Keratinocyte (primary cell): Measurements from ENCODE around the gene SORBS1. TPM values are rescaled to one million over a fixed set of nuclear protein-coding genes. Genes with fewer than 3 reads are reported as not detected.

Experiments
- DNase-seq: peaks from one replicate; pipeline ENCODE4 v3.0.0-alpha.2; 2011; ENCODE audit warnings: low read depth, missing footprints, low spot score
- FAIRE-seq: peaks from 2 replicates; lab custom pipeline; 2011; peaks lifted over from hg19 to GRCh38; lab: Jason Lieb, UNC
- H2AFZ ChIP-seq: 2 replicates; pipeline ENCODE4 v1.6.0; 2012; ENCODE audit warnings: low read length, control low read depth, inconsistent platforms; ENCODE audit not compliant: control insufficient read depth
- H3K27ac ChIP-seq: 2 replicates; pipeline ENCODE4 v1.5.1; 2011; ENCODE audit warnings: low read length; ENCODE audit not compliant: control insufficient read depth, insufficient read depth
- H3K27me3 ChIP-seq: 3 replicates; pipeline ENCODE4 v1.6.0; 2011; ENCODE audit warnings: low read length; ENCODE audit not compliant: control insufficient read depth, insufficient read depth; ENCODE audit errors: extremely low read depth
- H3K36me3 ChIP-seq, 2 experiments: 2 replicates in 1 of 2; 3 replicates in 1 of 2; pipeline ENCODE4 v1.5.1; 2011; ENCODE audit warnings: low read length in 2 of 2, mild to moderate bottlenecking in 1 of 2; ENCODE audit not compliant: control insufficient read depth in 2 of 2, insufficient read depth in 2 of 2; ENCODE audit errors: extremely low read depth in 1 of 2
- H3K4me1 ChIP-seq: 3 replicates; pipeline ENCODE4 v1.5.1; 2011; ENCODE audit warnings: low read length; ENCODE audit not compliant: control insufficient read depth, insufficient read depth; ENCODE audit errors: extremely low read depth
- H3K4me2 ChIP-seq: 3 replicates; pipeline ENCODE4 v1.6.0; 2011; ENCODE audit warnings: low read depth, low read length; ENCODE audit not compliant: control insufficient read depth, insufficient read depth; ENCODE audit errors: extremely low read depth
- H3K4me3 ChIP-seq, 3 experiments: fragments of 200-600 bp in 1 of 3; sonication (generic) in 1 of 3; 2 replicates in 2 of 3; 3 replicates in 1 of 3; pipeline ENCODE4 v1.5.1; 2011 to 2016; ENCODE audit warnings: low read length in 3 of 3, mild to moderate bottlenecking in 3 of 3, control low read depth in 2 of 3, inconsistent platforms in 1 of 3, low read depth in 1 of 3, mixed read lengths in 1 of 3, mixed run types in 1 of 3, moderate library complexity in 1 of 3; ENCODE audit not compliant: control insufficient read depth in 2 of 3, insufficient read depth in 2 of 3; ENCODE audit errors: extremely low read depth in 1 of 3
- H3K79me2 ChIP-seq: 2 replicates; pipeline ENCODE4 v1.6.0; 2012; ENCODE audit warnings: low read length; ENCODE audit not compliant: control insufficient read depth, insufficient read depth
- H3K9ac ChIP-seq: 3 replicates; pipeline ENCODE4 v1.6.0; 2011; ENCODE audit warnings: low read length; ENCODE audit not compliant: control insufficient read depth, insufficient read depth; ENCODE audit errors: extremely low read depth
- H3K9me1 ChIP-seq: 3 replicates; pipeline ENCODE4 v1.6.0; 2011; ENCODE audit warnings: low read length; ENCODE audit not compliant: control insufficient read depth, insufficient read depth; ENCODE audit errors: extremely low read depth
- H3K9me3 ChIP-seq: 2 replicates; pipeline ENCODE4 v1.5.1; 2012; ENCODE audit warnings: low read depth, low read length; ENCODE audit not compliant: control insufficient read depth
- H4K20me1 ChIP-seq: 3 replicates; pipeline ENCODE4 v1.6.0; 2011; ENCODE audit warnings: low read length; ENCODE audit not compliant: control insufficient read depth, insufficient read depth; ENCODE audit errors: extremely low read depth
- CTCF ChIP-seq, 3 experiments: IDR thresholded peaks in 1 of 3; conservative IDR thresholded peaks in 1 of 3; optimal IDR thresholded peaks in 1 of 3; 2 replicates in 2 of 3; 3 replicates in 1 of 3; pipeline versions ENCODE3 to v1.5.1; 2011; ENCODE audit warnings: low read length in 3 of 3, mild to moderate bottlenecking in 3 of 3, moderate library complexity in 2 of 3, control low read depth in 1 of 3, inconsistent platforms in 1 of 3; ENCODE audit not compliant: insufficient read depth in 2 of 3; ENCODE audit errors: extremely low read depth in 1 of 3
- EZH2 ChIP-seq: IDR thresholded peaks from one replicate; pipeline ENCODE4 v1.6.1; 2012; ENCODE audit warnings: inconsistent platforms, mild to moderate bottlenecking, low read length, moderate library complexity
- dilution Hi-C: fragments of 300-500 bp; cut with MboI; formaldehyde crosslinking; loops from one replicate; pipeline ENCODE4 v1.7.0; 2020; ENCODE audit warnings: low sequenced_read_pairs; ENCODE audit not compliant: extremely low pct_ligation_motif_present
- polyA plus RNA-seq, 5 experiments: library from polyadenylated mRNA; depleted of rRNA in 3 of 5; stranded (reverse) in 3 of 5; stranded (forward) in 1 of 5; unstranded in 1 of 5; fragments of >200 nt; gene quantifications; 1 replicate in 1 of 5; 2 replicates in 3 of 5; 3 replicates in 1 of 5; pipeline versions ENCODE4 v1.2.1 to v1.2.3, GENCODE V29; 2011 to 2012; ENCODE audit warnings: missing spikeins in 2 of 5, low read depth in 1 of 5, low replicate concordance in 1 of 5

The SORBS1 gene
- polyA plus RNA-seq, 1 donor (not counting 4 experiments of a cell fraction or from before 2014, with no cell fraction given), result 0.42 TPM

GRCh38 chr10:95569368-95569767 lies 8.2 kb upstream of the SORBS1 start:
- Histone ChIP-seq H3K9me3 (no peaks in the 10 kb centered on the region), H3K27me3 (no peaks in the 10 kb centered on the region), H3K4me3 (no peak overlapping the region), H3K27ac (no peak overlapping the region), H3K9ac (no peak overlapping the region), H4K20me1 (no peaks in the 10 kb centered on the region), H2AFZ (no peak overlapping the region), H3K36me3 (no peaks in the 10 kb centered on the region), H3K79me2 (no peaks in the 10 kb centered on the region), H3K4me2 (no peak overlapping the region), H3K4me1 (no peaks in the 10 kb centered on the region), H3K9me1 (no peaks in the 10 kb centered on the region)
- TF ChIP-seq EZH2 (no peak), CTCF (optimal IDR thresholded peaks at IDR 0.05 in 1 of 3, IDR thresholded peaks at IDR 0.05 in 1 of 3, conservative IDR thresholded peaks at IDR 0.05 in 1 of 3; ENCODE audit: extremely low read depth in 1 of 3, insufficient read depth in 2 of 3, low read length in 3 of 3) (no peak)
- dilution Hi-C loops, result no loop called here
- FAIRE-seq (no peak), DNase-seq (no peak)

- H3K27ac ChIP-seq, result no peak overlapping the region
- no peak for DNase-seq
- no peaks in the 10 kb centered on the region for H3K36me3 ChIP-seq
Observed at GRCh38 chr10:95567903-95568630, 6.9 kb upstream of the SORBS1 start.

More at GRCh38 chr10:95567903-95568630, 6.9 kb upstream of the SORBS1 start:
- no peak for FAIRE-seq
- H3K27me3 ChIP-seq, result no peaks in the 10 kb centered on the region
- no peak overlapping the region for H2AFZ ChIP-seq
- no peak for TF ChIP-seq CTCF (optimal IDR thresholded peaks at IDR 0.05 in 1 of 3, IDR thresholded peaks at IDR 0.05 in 1 of 3, conservative IDR thresholded peaks at IDR 0.05 in 1 of 3; ENCODE audit: extremely low read depth in 1 of 3, insufficient read depth in 2 of 3, low read length in 3 of 3)
- TF ChIP-seq EZH2, result no peak
- no peak overlapping the region for H3K4me3 ChIP-seq
- no peak overlapping the region for H3K9ac ChIP-seq
- no peaks in the 10 kb centered on the region for H3K9me1 ChIP-seq
- H3K4me2 ChIP-seq, result no peak overlapping the region
- no peaks in the 10 kb centered on the region for H3K9me3 ChIP-seq
- no peaks in the 10 kb centered on the region for H3K4me1 ChIP-seq
- H4K20me1 ChIP-seq, result no peaks in the 10 kb centered on the region
- H3K79me2 ChIP-seq, result no peaks in the 10 kb centered on the region
- dilution Hi-C loops, result no loop called here
